Endodermal cell (in vitro differentiated cells): ENCODE results near the gene MBNL2. TPM values are rescaled to one million over a fixed set of nuclear protein-coding genes. Genes with fewer than 3 reads are reported as not detected.

Source experiments
- DNase-seq: peaks from one replicate; pipeline ENCODE4 v3.0.0-alpha.2; 2017
- H3K27ac ChIP-seq: 2 replicates; pipeline ENCODE4 v1.5.1; 2013; ENCODE audit warnings: mild to moderate bottlenecking, low read depth, low read length, moderate library complexity
- H3K27me3 ChIP-seq: 2 replicates; pipeline ENCODE4 v1.6.1; 2013; ENCODE audit warnings: mild to moderate bottlenecking, low read length, moderate library complexity; ENCODE audit not compliant: insufficient read depth, control insufficient read depth, poor library complexity, severe bottlenecking
- H3K36me3 ChIP-seq: 2 replicates; pipeline ENCODE4 v1.7.0; 2013; ENCODE audit warnings: mild to moderate bottlenecking, low read length, moderate library complexity; ENCODE audit not compliant: control insufficient read depth, insufficient read depth
- H3K4me1 ChIP-seq: one replicate; pipeline ENCODE4 v1.7.0; 2013; ENCODE audit warnings: low read length; ENCODE audit not compliant: control insufficient read depth, insufficient read depth
- H3K4me3 ChIP-seq: 2 replicates; pipeline ENCODE4 v1.5.1; 2013; ENCODE audit warnings: mild to moderate bottlenecking, low read length, moderate library complexity
- H3K9ac ChIP-seq: 2 replicates; pipeline ENCODE4 v1.6.1; 2013; ENCODE audit warnings: mild to moderate bottlenecking, low read length, moderate library complexity; ENCODE audit not compliant: poor library complexity, severe bottlenecking; ENCODE audit errors: extremely low read depth
- H3K9me3 ChIP-seq: 2 replicates; pipeline ENCODE4 v1.6.1; 2013; ENCODE audit warnings: mild to moderate bottlenecking, low read length, moderate library complexity; ENCODE audit not compliant: control insufficient read depth
- H3K27ac Mint-ChIP-seq: 2 replicates; pipeline ENCODE4 v1.8.0; 2020; ENCODE audit warnings: mixed read lengths
- H3K27me3 Mint-ChIP-seq: 2 replicates; pipeline ENCODE4 v1.8.0; 2021; ENCODE audit warnings: mild to moderate bottlenecking, mixed read lengths; ENCODE audit not compliant: insufficient read depth
- H3K36me3 Mint-ChIP-seq: 2 replicates; pipeline ENCODE4 v1.8.0; 2020; ENCODE audit warnings: low read depth, mixed read lengths
- H3K4me1 Mint-ChIP-seq: 2 replicates; pipeline ENCODE4 v1.8.0; 2020; ENCODE audit warnings: mixed read lengths
- H3K4me3 Mint-ChIP-seq: 2 replicates; pipeline ENCODE4 v1.8.0; 2020; ENCODE audit warnings: mild to moderate bottlenecking, moderate library complexity, mixed read lengths
- H3K9me3 Mint-ChIP-seq: 2 replicates; pipeline ENCODE4 v1.8.0; 2020; ENCODE audit warnings: mild to moderate bottlenecking, mixed read lengths
- CTCF ChIP-seq: fragments of 200-600 bp; sonication (generic); conservative IDR thresholded peaks from 2 replicates; pipeline ENCODE4 v1.5.0; 2021; ENCODE audit warnings: antibody characterized with exemption, mild to moderate bottlenecking
- WGBS, 2 experiments: methylation state at CpG; one replicate each; pipeline versions ENCODE4 v1.1.5 to v1.1.7; 2013; ENCODE audit warnings: missing lambda C conversion rate in 2 of 2, mixed read lengths in 1 of 2; ENCODE audit not compliant: insufficient coverage in 1 of 2, insufficient read length in 1 of 2; 5-methylcytosine and 5-hydroxymethylcytosine counted together
- total RNA-seq, 2 donors: library from RNA; stranded (reverse); fragmentation: NEBNext Ultra II Directional in 1 of 2; extraction: Animal tissue kit (Norgen Biotek cat#: 25700) in 1 of 2; gene quantifications; 2 replicates in 1 of 2; 3 replicates in 1 of 2; pipeline ENCODE4 v1.2.1, GENCODE V29; 2021

Gene MBNL2
- total RNA-seq, 2 donors from 2014 or later = 1.7 to 3.3 TPM

- DNase-seq = no peak
- H3K36me3 ChIP-seq = no peaks in the 10 kb centered on the region
- Mint-ChIP-seq H3K27ac (no peak overlapping the region), H3K4me1 (peaks cover 14% of the 10 kb centered on the region), H3K27me3 (peaks cover 7% of the 10 kb centered on the region), H3K9me3 (no peaks in the 10 kb centered on the region), H3K36me3 (no peaks in the 10 kb centered on the region), H3K4me3 (no peak overlapping the region)
- no peaks in the 10 kb centered on the region for H3K27me3 ChIP-seq
- H3K9ac ChIP-seq = no peak overlapping the region
- no peaks in the 10 kb centered on the region for H3K9me3 ChIP-seq
- H3K4me3 ChIP-seq = no peak overlapping the region
- WGBS, 2 experiments = 93 to 97% methylated on average over 2 of the region's 2 CpGs
- peaks cover 5% of the 10 kb centered on the region for H3K4me1 ChIP-seq
- TF ChIP-seq CTCF = no peak
- no peak overlapping the region for H3K27ac ChIP-seq
Observed at GRCh38 chr13:97330448-97330847, 108.3 kb downstream of the MBNL2 start.

GRCh38 chr13:97332742-97333141, 110.6 kb downstream of the MBNL2 start:
- Mint-ChIP-seq H3K9me3 (no peaks in the 10 kb centered on the region), H3K4me3 (no peak overlapping the region), H3K36me3 (no peaks in the 10 kb centered on the region), H3K4me1 (peaks cover 12% of the 10 kb centered on the region), H3K27me3 (peaks cover 7% of the 10 kb centered on the region), H3K27ac (no peak overlapping the region)
- H3K36me3 ChIP-seq = no peaks in the 10 kb centered on the region
- DNase-seq = no peak
- H3K9me3 ChIP-seq = no peaks in the 10 kb centered on the region
- no peak overlapping the region for H3K4me3 ChIP-seq
- H3K27ac ChIP-seq = no peak overlapping the region
- TF ChIP-seq CTCF = no peak
- H3K9ac ChIP-seq = no peak overlapping the region
- no peaks in the 10 kb centered on the region for H3K27me3 ChIP-seq
- peaks cover 5% of the 10 kb centered on the region for H3K4me1 ChIP-seq
- WGBS, 2 experiments = 94 to 100% methylated on average over 1 to 4 of the region's 4 CpGs

DNA sequence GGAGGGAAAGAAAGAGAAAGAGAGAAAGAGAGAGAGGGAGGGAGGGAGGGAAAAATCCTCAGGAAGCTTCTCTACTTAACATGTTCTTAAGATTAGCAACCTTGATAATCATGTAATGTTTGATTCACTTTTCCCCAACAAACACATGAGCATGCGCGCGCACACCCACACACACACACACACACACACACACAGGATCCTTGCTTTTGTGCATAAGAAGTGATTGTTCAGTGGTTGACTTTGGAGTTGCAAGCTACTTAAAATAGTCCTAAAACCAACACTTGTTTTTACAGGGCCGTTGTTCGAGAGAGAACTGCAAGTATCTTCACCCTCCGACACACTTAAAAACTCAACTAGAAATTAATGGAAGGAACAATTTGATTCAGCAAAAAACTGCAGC, 111.8 kb downstream of the MBNL2 start:
- no peak for TF ChIP-seq CTCF
- Mint-ChIP-seq H3K27ac (no peak overlapping the region), H3K9me3 (no peaks in the 10 kb centered on the region), H3K27me3 (peaks cover 7% of the 10 kb centered on the region), H3K4me1 (peaks cover 2% of the 10 kb centered on the region), H3K36me3 (no peaks in the 10 kb centered on the region), H3K4me3 (no peak overlapping the region)
- H3K27ac ChIP-seq = no peak overlapping the region
- no peaks in the 10 kb centered on the region for H3K9me3 ChIP-seq
- H3K4me1 ChIP-seq = no peaks in the 10 kb centered on the region
- WGBS, 2 experiments = 95 to 97% methylated on average over 3 to 5 of the region's 6 CpGs
- H3K27me3 ChIP-seq = no peaks in the 10 kb centered on the region
- no peak for DNase-seq
- no peak overlapping the region for H3K9ac ChIP-seq
- no peaks in the 10 kb centered on the region for H3K36me3 ChIP-seq
- H3K4me3 ChIP-seq = no peak overlapping the region
